NCI-H146 (cell line): ENCODE measurements around the gene LARP4B.

ENCODE experiments used
- DNase-seq: peaks from one replicate; lab custom pipeline; 2025; lab: John Stamatoyannopoulos, UW

LARP4B gene

GRCh38 chr10:931326-932318 is at the start of gene LARP4B:
Gene LARP4B, minus strand, starts transcription at chr10:931705. Its CDS starts 45,984 bp downstream, at chr10:885721.
- DNase-seq, result peak; percentile 99

DNA sequence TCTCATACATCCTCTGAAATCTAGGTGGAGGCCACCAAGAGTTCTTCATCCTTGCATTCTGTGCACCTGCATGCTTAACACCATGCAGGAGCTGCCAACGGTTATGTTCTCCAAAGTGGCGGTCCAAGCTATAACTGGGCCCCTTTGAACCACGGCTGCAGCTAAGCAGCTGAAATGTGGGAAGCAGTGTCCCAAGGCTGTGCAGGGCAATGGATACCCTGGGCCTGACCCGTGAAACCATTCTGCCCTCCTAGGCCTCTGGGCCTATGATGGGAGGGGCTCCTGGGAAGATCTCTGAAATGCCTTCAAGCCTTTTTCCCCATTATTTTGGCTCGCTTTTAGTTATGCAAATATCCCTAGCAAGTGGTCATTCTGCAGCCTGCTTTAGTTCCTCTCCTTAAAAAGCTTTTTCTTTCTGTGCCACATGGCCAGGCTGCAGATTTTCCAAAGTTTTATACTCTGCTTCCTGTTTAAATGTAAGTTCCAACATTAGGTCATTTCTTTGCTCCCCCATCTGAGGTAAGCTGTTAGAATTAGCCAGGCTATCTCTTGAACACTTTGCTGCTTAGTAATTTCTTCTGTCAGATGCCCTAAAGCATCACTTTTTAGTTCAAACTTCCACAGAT is 49.1 kb upstream of the LARP4B start:
- no peak for DNase-seq

DNA sequence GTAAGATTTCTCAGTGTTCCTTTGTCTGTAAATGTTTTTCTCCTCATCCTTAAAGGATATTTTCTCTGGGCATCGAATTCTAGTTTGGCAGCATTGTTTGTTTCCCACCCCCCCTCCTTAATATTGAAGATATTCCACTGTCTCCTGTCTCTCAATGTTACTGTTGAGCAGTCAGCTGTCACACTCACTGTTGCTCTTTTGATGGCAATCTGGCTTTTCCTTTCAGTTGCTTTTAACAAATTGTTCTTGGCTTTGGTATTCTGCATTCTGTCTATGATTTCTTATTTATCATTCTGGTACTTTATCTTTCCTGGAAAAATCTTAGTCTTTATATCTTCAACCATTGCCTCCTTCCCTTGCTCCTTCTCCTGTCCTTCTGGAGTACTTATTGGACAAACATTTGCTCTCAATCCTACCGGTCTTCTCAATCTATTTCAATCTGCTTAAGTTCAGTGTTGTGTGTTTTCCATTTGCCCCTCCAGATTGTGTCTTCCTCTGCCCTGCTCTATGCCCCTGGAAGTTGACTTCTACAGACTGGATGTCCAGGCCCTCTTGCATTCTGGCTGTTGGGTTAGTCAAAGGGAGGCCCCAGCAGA is 47.4 kb upstream of the LARP4B start:
- DNase-seq, result no peak

- no peak for DNase-seq
Observed at GRCh38 chr10:976316-976715, 44.8 kb upstream of the LARP4B start.

- no peak for DNase-seq
Observed at GRCh38 chr10:974785-975074, 43.2 kb upstream of the LARP4B start.

- peak; percentile 44 for DNase-seq
Observed at GRCh38 chr10:974038-974784, 42.7 kb upstream of the LARP4B start.

DNA sequence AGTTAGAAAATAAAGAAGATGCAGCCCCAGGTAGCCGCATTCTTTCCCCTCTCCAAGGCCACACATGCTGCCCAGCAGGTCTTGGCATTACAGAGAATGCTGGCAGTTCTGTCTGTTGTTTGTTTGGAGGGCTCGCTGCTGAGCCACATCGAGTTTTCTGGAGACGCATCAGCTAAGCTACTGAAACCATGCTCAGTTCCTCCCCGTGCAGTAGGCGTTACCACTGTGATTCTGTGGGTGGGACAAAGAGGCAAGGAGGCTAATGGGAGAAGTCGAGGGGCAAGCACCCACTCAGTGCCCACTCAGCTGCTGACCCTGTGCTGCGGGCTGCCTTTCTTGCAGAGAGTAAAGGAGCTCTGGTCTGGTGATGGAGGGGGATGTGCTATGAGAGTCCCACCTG is 41.3 kb upstream of the LARP4B start:
- no peak for DNase-seq

GRCh38 chr10:971613-972012 is 40.1 kb upstream of the LARP4B start:
- DNase-seq, result no peak

DNA sequence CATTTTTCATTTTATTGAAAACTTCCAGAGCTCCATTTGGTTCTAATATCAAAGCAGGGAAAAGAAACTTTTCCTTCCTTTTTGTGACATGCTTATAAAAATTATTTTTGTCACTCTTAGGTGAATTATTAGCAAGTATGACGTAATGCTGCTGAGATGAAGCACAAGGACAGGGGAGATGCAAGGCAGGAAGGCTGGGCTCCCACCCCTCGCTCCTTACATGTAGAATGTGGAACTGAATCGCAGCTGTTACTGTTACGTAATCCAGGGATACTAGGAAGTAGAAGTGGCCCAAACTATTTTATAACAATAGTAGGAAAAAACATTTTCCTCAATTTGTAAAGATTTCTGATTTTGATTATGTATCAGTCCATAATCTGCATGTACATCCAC is 39.6 kb upstream of the LARP4B start:
- DNase-seq, result no peak

DNA sequence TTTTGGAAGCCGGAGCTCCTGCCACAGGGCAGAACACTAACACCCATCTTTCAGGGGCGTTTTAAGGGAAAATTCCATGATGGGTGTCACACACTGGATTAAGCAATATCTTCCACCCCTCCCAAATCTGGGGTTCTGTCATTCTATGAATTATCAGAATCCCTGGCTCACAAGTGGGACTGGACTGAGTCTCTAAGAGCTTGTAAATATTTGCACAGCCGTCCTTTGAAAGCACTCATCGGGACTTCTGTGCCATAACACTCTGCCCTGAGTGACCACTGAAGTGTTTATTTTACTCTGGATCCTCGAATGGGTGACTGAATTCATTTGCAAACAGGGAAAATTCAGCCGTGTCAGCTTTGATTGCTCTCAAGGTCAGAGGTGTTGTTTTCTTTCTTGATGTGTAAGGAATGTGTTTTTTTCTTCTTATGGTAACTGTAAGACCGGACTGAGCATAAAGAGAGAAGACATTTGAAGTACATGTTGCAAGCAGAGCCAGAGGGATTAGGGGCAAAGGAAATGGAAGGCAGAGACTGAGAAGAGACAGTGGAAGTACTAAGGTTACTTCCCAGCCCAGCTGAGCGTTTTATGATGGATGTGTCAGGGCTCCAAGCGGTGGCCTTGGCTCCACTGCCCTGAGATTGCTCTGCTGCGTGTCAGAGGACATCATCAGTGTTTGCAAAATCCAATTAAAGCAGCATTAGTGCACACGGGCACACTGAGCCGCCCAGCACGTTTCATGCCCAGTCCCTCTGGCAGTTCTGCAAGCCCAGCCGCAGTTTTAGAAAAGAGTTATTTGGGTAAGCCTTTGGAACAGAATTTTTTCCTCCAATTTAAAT is 39.0 kb upstream of the LARP4B start:
- peak; percentile 87 for DNase-seq

DNA sequence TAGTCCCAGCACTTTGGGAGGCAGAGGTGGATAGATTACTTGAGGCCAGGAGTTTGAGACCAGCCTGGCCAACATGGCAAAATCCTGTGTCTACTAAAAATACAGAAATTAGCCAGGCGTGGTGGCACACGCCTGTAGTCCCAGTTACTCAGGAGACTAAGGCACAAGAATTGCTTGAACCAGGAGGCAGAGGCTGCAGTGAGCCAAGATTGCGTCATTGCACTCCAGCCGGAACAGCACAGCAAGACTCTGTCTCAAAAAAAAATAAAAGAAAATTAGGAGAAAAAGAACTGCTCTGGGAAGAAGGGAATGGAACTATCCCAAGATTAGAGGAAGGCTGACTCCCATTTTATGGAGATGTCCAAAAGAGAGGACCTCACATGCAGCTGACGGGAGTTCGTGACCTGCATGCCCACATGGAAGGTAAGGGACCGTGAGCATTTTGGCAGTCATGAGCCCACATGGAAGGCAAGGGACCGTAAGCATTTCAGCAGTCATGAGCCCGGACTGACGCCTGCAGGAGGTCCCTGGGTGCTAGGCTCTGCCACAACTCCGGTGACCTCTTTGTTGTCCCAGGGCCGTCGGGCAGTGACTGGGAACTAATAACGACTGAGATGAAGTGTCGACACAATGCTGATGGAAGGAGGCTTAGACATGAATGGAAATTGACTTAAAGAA is 38.1 kb upstream of the LARP4B start:
- peak; percentile 31 for DNase-seq

- no peak for DNase-seq
Observed at GRCh38 chr10:968546-969199, 37.2 kb upstream of the LARP4B start.

- DNase-seq, result no peak
Observed at GRCh38 chr10:966466-967235, 35.1 kb upstream of the LARP4B start.

GRCh38 chr10:964988-965417 is 33.5 kb upstream of the LARP4B start:
- DNase-seq, result no peak

GRCh38 chr10:964321-964987 is 32.9 kb upstream of the LARP4B start:
- no peak for DNase-seq

DNA sequence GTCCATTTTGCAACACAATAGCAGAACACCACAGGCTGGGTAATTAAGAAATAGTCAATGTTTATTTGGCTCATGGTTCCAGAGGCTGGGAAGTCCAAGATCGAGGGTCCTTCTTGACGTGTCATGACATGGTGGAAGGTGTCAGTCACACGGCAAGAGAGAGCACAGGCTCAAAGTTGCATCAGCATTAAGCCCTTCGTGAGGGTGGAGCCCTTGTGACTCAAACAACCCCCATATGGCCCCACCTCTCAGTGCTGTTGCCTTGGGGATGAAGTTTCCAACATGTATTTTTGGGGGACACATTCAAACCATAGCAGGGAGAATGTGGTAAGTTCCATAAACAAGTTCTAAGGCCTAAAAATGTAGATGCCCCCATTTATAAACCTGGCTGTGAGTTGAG is 32.1 kb upstream of the LARP4B start:
- DNase-seq, result no peak

GRCh38 chr10:963186-963585 is 31.7 kb upstream of the LARP4B start:
- no peak for DNase-seq

- DNase-seq, result no peak
Observed at GRCh38 chr10:962342-962741, 30.8 kb upstream of the LARP4B start.

GRCh38 chr10:958856-959255 is 27.4 kb upstream of the LARP4B start:
- no peak for DNase-seq
